ENCODE measurements around the gene TUBE1.

DNA sequence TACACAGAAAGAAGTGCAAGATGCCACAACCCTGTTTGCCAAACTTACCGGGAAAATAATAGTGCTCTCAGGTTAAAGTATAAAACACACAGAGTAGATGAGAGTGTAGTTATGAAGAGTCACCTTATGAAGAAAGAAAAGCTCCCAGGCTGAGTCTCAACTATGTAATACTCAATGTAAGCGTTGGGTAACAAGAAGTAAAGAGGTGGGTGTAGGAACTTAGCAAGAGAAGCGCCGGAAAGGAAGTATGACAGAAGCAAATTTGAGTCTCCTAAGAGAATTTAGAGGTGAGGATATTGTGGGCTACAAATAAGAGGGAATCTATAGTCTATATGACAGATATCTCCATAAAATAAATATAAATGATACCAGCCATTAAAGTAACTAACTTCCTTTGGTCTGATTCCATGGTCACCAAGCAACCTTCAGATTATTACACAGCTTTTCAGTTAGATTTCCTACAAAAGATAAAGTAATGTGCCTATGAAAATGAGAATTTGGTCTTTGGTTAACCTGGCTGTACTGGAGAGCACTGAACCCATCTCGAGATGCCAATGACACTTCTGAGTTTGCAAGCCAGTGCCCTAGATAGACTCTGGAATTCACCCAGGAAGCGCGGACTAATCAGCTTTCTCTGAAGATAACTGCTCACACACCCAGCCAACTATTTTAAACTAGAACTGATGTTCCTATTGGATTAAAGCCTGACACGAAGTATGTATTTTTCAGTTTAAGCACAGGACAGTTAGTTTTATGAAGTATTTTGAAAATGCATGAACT lies 1.8 kb downstream of the TUBE1 start:
- TF ChIP-seq POLR2A (IDR thresholded peaks at IDR 0.05) = no peak
- TF ChIP-seq, protein P1, sequence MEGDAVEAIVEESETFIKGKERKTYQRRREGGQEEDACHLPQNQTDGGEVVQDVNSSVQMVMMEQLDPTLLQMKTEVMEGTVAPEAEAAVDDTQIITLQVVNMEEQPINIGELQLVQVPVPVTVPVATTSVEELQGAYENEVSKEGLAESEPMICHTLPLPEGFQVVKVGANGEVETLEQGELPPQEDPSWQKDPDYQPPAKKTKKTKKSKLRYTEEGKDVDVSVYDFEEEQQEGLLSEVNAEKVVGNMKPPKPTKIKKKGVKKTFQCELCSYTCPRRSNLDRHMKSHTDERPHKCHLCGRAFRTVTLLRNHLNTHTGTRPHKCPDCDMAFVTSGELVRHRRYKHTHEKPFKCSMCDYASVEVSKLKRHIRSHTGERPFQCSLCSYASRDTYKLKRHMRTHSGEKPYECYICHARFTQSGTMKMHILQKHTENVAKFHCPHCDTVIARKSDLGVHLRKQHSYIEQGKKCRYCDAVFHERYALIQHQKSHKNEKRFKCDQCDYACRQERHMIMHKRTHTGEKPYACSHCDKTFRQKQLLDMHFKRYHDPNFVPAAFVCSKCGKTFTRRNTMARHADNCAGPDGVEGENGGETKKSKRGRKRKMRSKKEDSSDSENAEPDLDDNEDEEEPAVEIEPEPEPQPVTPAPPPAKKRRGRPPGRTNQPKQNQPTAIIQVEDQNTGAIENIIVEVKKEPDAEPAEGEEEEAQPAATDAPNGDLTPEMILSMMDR (IDR thresholded peaks at IDR 0.05) = no peak
- TF ChIP-seq EP300 (IDR thresholded peaks at IDR 0.05) = no peak

Data from ovary (tissue), 3 donors.